ENCODE measurements around the gene EDN3.

EDN3 gene, protein sequence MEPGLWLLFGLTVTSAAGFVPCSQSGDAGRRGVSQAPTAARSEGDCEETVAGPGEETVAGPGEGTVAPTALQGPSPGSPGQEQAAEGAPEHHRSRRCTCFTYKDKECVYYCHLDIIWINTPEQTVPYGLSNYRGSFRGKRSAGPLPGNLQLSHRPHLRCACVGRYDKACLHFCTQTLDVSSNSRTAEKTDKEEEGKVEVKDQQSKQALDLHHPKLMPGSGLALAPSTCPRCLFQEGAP

DNA sequence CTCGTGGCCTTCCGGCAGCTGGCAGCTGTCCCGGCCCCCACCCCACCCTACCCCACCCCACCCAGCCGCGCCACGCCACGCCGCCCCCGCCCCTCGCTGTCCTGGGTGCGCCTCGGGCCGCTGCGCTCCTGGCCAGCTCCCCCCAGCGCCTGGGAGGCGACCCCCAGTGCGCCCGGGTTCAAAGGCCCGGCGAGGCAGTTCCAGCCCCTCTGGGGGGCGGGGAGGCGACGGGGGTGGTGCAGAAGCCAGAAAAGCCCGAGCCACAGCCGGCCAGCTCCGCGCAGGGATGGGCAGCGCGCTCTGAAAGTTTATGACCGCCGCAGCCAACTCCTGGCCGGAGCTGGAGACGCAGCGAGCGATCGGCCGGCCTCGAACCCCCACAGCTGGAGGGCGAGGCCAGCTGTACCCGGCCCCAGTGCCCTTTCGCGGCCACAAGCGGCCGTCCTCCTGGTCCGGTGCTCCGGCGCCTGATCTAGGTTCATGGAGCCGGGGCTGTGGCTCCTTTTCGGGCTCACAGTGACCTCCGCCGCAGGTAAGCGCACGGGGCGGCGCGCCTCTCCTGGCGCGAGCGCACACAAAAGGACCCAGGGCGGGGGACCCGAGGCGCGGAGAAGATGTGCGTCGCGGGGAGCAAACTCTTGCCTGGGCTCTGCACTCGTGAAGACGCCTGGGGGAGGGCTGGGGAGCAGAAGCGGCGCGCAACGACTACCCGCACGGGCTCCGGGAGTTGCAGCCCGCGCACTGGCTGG is at the start of gene EDN3:
EDN3 (plus strand) TSS at position 279 of the 749 bp plus-strand sequence; CDS start at position 481, 202 bp downstream.
- no peak for DNase-seq

DNA sequence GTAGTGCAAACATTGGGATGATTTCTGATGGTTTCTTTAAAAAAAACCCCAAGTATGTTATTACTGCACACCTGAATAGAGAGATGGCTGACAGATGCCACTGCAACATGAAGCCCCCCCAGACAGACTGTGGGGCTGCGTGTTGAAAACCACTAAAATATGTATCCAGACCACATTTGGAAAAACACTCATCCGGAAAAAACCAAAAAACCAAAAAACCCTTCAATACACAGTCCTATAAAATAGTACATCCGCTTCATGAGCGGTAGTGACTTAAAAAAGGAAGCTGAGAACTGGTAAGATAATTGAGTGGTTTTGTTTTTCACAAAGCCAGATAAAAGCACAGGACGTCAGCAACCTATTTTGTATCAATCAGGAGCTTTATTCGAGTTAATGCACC is 47.1 kb upstream of the EDN3 start:
- peak; percentile 58 to 69 for DNase-seq

GRCh38 chr20:59253779-59254319 is 46.6 kb upstream of the EDN3 start:
- peak; percentile 58 to 69 for DNase-seq

DNA sequence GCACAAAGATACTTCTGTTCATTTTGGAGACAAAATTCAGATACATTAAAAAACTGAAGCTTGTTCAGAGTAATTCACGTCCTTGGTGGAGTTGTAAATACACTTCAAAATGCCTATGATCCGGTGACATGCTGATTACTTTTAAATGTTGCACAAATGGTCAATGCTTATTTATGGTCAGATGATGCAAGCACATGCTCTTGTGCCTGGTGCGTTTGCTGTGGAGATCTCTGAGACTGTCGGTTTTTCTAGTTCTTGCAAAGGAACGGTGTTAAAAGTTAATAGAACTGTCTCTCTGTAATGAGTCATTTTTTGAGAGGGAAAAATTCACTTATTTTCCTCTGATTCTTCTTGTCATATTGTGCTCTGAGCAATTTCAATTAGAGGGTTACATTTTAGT is 45.2 kb upstream of the EDN3 start:
- no peak for DNase-seq

- peak; percentile 84 to 87 for DNase-seq
Measured at GRCh38 chr20:59258221-59258621, 42.2 kb upstream of the EDN3 start.

DNA sequence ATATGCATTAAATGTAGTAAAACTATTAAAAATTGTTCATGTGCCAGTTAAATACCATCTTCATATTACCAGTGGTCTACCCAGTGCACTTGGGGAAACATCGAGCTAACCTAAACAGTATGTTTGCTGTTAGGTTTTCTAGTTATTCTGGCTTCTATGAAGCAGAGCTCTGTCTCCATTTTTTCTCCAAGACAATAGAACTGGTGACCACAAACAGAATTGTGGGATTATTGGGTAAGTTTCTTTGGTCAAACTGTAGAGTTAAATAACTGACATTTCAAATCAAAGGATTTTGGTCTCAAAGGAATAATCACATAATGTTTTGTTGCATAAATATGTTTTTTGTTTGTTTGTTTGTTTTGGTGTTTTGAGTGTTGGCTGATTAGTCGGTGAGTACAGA is 40.5 kb upstream of the EDN3 start:
- DNase-seq, result peak; percentile 59 to 61

GRCh38 chr20:59265298-59265697 is 35.1 kb upstream of the EDN3 start:
- no peak for DNase-seq

DNA sequence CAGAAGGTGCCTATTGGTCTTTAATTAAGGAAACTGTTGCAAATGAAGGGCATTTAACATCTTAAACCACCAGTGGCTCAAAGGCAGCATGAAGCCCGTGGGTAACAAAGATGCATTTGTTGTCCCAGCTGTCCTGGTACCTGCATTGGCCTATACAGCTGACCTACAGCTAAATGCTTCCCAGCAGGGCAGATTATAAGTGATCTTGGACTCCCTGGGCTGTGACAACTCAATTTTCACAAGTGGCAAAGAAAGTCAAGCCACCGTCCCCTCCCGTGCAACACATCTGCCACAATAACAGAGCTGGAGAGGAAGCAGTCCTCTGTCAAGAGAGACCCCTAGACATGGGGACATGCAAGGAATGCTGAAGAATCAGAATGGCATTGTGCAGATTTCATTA is 31.5 kb upstream of the EDN3 start:
- DNase-seq, result no peak

DNA sequence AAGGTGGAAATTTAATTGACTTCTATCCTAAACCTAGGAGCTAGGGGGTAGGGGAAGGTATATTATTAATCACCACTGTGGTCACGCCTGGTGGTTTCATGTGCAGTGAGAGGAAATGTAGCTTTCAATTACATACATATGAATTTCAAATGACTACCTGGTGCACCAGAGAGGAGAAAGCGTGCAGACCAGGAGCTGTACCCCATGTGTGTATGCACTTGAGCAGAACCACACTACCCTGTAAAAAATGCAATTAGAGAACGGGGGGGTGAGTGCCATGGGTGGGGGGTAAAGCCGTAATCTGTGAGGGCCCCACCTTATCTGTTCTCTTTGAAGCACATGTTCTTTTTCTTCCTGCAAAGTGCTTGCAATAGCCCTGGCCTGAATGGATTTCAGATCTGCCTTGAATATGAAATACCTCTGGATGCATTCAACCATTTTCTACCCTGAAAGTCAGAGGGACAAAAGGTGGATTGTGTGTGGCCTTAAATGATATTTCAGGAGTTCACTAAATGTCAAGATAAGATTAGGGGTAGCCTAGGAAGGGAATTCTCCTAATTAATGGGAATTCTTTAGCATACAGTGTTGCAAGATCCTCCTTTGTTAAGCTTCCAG is 30.9 kb upstream of the EDN3 start:
- no peak for DNase-seq

GRCh38 chr20:59270380-59270779 is 30.0 kb upstream of the EDN3 start:
- no peak for DNase-seq

DNA sequence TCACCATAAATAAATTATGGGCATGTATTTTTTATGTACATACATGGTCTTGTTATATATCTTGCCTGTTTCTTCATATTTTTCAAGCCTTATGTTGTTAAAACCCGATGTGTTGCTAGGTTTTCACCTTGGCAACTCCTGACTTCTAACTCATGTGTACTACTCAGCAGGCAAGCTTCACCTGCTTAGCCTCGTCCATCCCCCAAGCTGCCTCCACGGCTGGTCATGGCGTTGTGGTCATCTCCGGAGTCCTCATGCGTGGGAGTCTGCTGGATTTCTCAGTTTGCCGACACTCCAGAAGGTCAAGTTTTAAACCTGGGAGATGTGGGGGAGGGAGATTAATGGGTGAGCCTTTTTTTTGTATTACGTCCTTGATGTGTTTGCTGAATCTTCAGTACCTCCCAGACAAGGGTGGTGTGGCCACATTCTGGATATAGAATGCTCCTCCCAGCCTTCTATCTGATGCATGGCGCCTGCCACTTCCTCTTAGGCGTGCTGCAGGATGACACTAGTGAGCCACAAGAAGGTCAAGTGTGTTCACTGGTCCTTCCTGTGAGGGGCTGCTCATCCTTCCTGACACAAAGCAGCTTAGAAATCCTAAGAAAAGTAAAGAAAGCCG is 26.6 kb upstream of the EDN3 start:
- DNase-seq, result peak in 1 of 2 experiments; percentile 21

DNA sequence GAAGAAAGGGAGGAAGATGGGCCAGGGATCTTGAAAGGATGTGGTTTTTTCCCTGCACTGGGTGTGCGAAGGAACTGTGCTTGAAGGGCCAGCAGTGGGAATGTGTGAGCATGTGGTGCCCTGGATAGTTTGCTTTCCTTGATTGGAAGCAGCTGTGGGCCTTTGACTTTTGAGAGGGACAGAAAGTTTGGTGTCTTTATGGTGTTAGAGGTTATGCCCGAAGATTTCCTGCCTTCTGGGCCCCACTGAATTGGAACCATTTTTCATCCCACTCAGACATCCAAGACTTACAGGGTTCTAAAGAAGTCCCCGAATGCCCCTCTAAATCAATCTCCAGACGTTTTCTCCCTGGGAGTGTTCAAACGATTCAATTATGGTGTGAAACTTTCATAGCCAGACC is 23.5 kb upstream of the EDN3 start:
- DNase-seq, result no peak

GRCh38 chr20:59284470-59284869 is 15.9 kb upstream of the EDN3 start:
- DNase-seq, result no peak

- DNase-seq, result no peak
Measured at GRCh38 chr20:59289994-59290393, 10.4 kb upstream of the EDN3 start.

DNA sequence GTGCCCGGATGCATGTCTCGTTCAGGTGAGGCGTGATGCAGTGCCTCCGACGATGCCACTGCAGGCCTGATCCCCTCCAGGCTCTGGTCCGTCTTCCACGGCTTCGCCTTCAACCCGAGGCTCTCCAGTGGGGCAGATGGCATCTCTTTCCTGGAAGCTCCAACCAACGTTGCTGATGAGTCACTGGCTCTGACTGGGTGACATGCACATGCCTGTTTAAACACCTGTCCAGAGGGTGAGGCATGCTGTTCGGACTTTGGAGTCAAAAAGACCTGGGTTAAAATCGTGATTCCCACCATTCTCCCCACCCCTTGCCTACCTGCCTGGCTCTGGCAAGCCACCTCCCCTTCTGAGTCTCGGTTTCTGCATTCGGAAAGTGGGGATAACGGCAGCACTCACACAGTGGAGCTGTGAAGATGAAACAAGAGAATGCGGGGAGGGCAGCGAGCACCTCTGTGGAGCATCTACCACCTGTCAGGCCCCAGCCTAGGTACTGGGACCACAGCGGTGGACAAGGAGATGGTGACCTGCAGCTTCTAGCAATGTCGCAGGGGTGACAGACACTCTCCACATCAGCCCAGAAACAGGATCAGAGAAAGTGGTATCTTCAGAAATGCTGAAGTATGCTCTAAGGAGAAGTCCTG is 8.5 kb upstream of the EDN3 start:
- DNase-seq, result no peak

DNA sequence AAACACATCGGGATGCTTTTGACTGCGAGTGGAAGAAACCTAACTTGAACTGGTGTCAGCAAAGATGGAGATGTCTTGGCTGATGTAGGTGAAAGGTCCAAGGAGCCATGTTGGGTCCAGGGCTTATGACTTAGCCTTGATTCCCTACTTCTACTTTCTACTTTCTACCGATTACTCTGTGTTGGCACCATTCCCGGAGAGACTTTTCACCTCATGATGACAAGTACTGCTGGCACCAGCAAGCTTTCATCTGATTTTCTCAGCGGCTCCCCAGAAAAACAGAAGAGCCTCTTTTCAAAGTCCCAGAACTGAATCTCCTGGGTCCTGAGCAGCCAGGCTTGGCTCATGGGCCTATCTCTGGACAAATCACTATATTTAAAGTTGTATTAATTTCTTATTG is 4.9 kb upstream of the EDN3 start:
- DNase-seq, result no peak

- no peak for DNase-seq
Measured at GRCh38 chr20:59297686-59298085, 2.7 kb upstream of the EDN3 start.

DNA sequence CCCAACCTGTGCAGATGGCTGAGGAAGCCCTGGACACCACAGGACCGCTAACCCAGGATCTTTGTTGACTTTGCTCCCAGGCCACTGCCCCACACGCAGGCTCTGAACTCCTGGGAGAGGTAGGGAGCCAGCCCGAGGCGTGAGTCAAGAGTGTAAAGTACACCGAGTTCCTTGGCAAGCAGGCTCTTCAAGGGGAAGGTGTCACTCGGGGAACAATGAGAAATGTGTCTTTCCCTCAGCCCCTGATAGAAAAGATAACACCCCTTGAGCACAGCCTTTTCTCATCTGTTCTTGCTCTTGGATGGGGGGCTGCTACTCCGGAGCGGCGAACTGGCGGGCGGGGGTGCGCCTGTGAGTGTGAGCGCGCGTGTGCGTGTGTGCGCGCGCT is 472 bp upstream of the EDN3 start:
- no peak for DNase-seq

GRCh38 chr20:59301343-59302007 is 1.1 kb downstream of the EDN3 start:
- DNase-seq, result no peak

DNA sequence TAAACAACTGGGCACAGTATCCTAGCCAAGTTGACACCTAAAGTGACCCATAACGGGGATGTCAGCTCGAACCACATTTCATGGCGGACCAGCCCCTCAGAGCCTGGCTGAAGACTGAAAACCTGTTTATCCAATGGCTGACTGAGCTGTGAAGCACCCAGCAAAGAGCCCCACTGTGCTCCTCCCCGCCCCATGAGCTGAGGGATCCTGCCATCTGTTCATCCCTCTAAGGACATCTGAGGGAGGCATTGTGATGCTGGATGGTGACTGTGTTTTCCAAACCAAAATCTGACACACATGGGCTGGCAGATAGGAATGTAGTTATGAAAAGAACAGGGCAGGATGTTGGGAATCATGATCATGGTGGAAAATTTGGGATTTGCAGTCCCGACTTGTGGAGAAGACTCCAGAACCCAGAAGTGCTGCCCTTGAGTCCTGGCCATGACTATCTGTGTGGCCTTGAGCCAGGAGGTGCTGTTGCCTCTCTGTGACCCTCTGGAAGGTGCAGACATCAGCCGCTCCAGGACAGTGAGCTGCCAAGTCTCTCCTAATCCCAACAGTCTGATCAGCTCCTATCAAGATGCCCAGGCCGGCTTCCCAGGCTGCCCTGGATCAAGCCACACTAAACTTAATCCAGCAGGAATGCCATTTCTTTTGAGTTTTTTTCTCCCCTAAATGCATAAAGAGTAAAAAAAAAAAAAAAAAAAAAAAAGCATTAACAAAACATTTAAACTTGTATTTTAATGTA is 5.7 kb downstream of the EDN3 start:
- no peak for DNase-seq

DNA sequence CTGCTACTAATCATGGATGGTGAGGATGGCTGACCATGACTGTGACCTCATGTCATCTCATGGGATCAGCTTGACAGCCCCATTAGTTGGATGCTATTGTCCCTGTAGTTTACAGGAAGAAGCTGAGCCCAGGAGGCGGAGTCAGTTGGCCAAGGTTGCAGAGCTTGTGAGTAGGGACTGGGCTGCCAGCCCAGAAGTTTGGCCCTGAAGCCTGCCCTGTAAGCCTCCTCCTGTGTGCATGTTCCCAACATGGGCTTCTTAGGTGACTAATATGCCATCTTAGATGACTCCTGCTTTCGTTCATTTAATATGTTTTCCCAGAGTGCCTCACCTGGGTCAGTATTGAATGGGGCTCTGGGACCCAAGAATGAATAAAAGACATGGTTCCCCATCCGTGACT is 6.9 kb downstream of the EDN3 start:
- no peak for DNase-seq

Measured in AML-193 (cell line).